ENCODE measurements around the gene ARPC1B. TPM values are rescaled to one million over a fixed set of nuclear protein-coding genes. Genes with fewer than 3 reads are reported as not detected.
"Not testable (repeated sequence)": the region's sequence is repeated elsewhere in the genome, so short reads cannot be mapped to it uniquely, and the experiment has no call there.

The ARPC1B gene
- total and polyA plus RNA-seq, 2 donors from 2014 or later, result 74.1 to 216 TPM

DNA sequence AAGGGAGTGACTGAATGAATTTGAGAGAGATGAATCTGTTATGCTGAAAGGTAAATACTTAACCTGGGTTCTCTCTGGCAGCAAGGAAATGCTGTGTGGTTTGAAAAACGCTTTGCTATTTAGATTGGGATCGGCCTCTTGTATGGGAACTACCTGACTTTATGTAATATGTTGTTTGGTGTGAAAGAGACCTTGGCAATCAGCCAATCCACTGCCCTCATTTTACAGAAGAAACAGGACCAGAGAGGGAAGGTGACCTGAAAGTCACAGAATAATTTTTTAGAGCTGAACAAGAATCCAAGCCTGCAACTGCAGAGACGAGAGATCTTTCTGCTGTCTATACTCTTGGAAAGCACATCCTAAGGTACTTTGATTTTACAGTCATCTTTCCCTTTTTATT is 35.3 kb downstream of the ARPC1B start:
- FAIRE-seq (no peak), DNase-seq (no peak)
- peak overlapping the region; percentile 87 to 99 (median 89) for H3K4me3 ChIP-seq (ENCODE audit: low read length in 3 of 3)
- H3K27ac ChIP-seq (ENCODE audit: low read depth in 2 of 2, low read length in 2 of 2), result no peak overlapping the region
- peaks cover 16 to 28% (median 19%) of the 10 kb centered on the region in 3 donors for H3K36me3 ChIP-seq (ENCODE audit: control insufficient read depth in 2 of 3, insufficient read depth in 3 of 3, low read length in 3 of 3)
- H3K9me3 ChIP-seq (ENCODE audit: control insufficient read depth in 2 of 3, insufficient read depth in 1 of 3, low read length in 3 of 3), result no peaks in the 10 kb centered on the region
- no peaks in the 10 kb centered on the region for H3K27me3 ChIP-seq (ENCODE audit: control insufficient read depth, insufficient read depth, low read length)
- intact Hi-C loops (cut with DNase I), result no loop called here
- H3K4me1 ChIP-seq (ENCODE audit: control insufficient read depth in 2 of 3, insufficient read depth in 2 of 3, low read depth in 1 of 3, low read length in 3 of 3), result peaks cover 0 to 23% (median 8%) of the 10 kb centered on the region in 3 donors
- TF ChIP-seq CTCF (IDR thresholded peaks at IDR 0.05; ENCODE audit: borderline replicate concordance, extremely low read depth, insufficient read depth), result no peak
- peak overlapping the region in 2 of 3 donors; percentile 87 to 98 for H3K9ac ChIP-seq (ENCODE audit: low read length in 3 of 3)

- no peak for DNase-seq
- no peak for FAIRE-seq
- Histone ChIP-seq H3K4me3 (ENCODE audit: low read length in 3 of 3) (no peak overlapping the region), H3K27ac (ENCODE audit: low read depth in 2 of 2, low read length in 2 of 2) (no peak overlapping the region), H3K27me3 (ENCODE audit: control insufficient read depth, insufficient read depth, low read length) (no peaks in the 10 kb centered on the region), H3K9ac (ENCODE audit: low read length in 3 of 3) (no peak overlapping the region), H3K36me3 (ENCODE audit: control insufficient read depth in 2 of 3, insufficient read depth in 3 of 3, low read length in 3 of 3) (peaks cover 16 to 31% (median 17%) of the 10 kb centered on the region in 3 donors), H3K4me1 (ENCODE audit: control insufficient read depth in 2 of 3, insufficient read depth in 2 of 3, low read depth in 1 of 3, low read length in 3 of 3) (peaks cover 0 to 23% (median 8%) of the 10 kb centered on the region in 3 donors), H3K9me3 (ENCODE audit: control insufficient read depth in 2 of 3, insufficient read depth in 1 of 3, low read length in 3 of 3) (no peaks in the 10 kb centered on the region)
- no peak for TF ChIP-seq CTCF (IDR thresholded peaks at IDR 0.05; ENCODE audit: borderline replicate concordance, extremely low read depth, insufficient read depth)
- intact Hi-C loops (cut with DNase I), result no loop called here
Observed at GRCh38 chr7:99410635-99411034, 36.1 kb downstream of the ARPC1B start.

GRCh38 chr7:99415513-99416127 is 41.1 kb downstream of the ARPC1B start:
- intact Hi-C loops (cut with DNase I); FAIRE-seq; H3K9me3 ChIP-seq (ENCODE audit: control insufficient read depth in 2 of 3, insufficient read depth in 1 of 3, low read length in 3 of 3); H3K4me1 ChIP-seq (ENCODE audit: control insufficient read depth in 2 of 3, insufficient read depth in 2 of 3, low read depth in 1 of 3, low read length in 3 of 3); H3K4me3 ChIP-seq (ENCODE audit: low read length in 3 of 3); H3K27ac ChIP-seq (ENCODE audit: low read depth in 2 of 2, low read length in 2 of 2); H3K9ac ChIP-seq (ENCODE audit: low read length in 3 of 3); H3K27me3 ChIP-seq (ENCODE audit: control insufficient read depth, insufficient read depth, low read length): not testable (repeated sequence)
- TF ChIP-seq CTCF (IDR thresholded peaks at IDR 0.05; ENCODE audit: borderline replicate concordance, extremely low read depth, insufficient read depth), result peak; percentile 41
- H3K36me3 ChIP-seq (ENCODE audit: control insufficient read depth in 2 of 3, insufficient read depth in 3 of 3, low read length in 3 of 3), result peaks cover 17 to 63% (median 37%) of the 10 kb centered on the region in 3 donors
- DNase-seq, result peak in 4 of 5 donors; percentile 27 to 87 (median 38)

All from kidney (tissue), 14 donors.